Cortex of kidney (tissue), 1 donor: ENCODE data around the gene UTP18.
A peak's percentile ranks its signal among the peaks of the same experiment; 100 is the strongest.
"Not testable (repeated sequence)": the region's sequence is repeated elsewhere in the genome, so short reads cannot be mapped to it uniquely, and the experiment has no call there.

Source experiments
- DNase-seq: peaks from one replicate; lab custom pipeline; 2025; lab: John Stamatoyannopoulos, UW

Gene UTP18

GRCh38 chr17:51259564-51260236 is 646 bp upstream of the UTP18 start, which contains the start of gene MBTD1:
TSS of gene MBTD1 (minus strand) at chr17:51260049. CDS start at chr17:51225161, 34,888 bp downstream.
- peak; percentile 73 for DNase-seq

GRCh38 chr17:51261024-51261963 is 948 bp downstream of the UTP18 start:
- DNase-seq: no peak

DNA sequence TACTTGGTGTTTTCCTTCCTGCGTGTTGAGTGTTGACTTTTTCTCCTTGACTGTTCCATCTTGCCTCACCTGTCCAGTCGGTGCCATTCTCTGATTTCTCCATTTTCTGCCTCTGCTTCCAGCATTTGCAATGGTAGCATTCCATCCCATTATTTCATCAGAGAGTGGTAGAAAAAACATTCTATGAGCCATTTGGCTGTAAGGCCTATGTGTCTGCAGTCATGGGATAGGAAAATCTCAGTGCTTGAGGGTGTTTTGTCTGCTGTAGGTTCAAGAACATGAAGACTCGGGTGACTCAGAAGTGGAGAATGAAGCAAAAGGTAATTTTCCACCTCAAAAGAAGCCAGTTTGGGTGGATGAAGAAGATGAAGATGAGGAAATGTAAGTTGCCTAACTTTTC is 2.7 kb downstream of the UTP18 start:
- DNase-seq: no peak

DNA sequence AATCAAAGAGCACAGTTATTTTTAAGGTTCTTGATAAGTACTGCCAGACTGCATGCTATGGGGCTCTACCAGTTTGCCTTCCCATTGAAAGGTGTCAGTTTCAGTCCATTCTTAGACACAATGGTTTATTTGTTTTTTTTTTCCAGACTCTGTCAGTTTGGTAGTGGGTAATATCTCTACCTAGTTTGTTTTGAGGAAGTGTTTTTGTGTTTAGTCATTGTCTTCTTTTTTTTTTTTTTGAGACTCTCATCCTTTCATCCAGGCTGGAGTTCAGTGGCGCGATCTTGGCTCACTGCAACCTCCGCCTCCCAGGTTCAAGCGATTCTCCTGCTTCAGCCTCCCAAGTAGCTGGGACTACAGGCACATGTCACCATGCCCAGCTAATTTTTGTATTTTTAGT is 4.1 kb downstream of the UTP18 start:
- DNase-seq: not testable (repeated sequence)

DNA sequence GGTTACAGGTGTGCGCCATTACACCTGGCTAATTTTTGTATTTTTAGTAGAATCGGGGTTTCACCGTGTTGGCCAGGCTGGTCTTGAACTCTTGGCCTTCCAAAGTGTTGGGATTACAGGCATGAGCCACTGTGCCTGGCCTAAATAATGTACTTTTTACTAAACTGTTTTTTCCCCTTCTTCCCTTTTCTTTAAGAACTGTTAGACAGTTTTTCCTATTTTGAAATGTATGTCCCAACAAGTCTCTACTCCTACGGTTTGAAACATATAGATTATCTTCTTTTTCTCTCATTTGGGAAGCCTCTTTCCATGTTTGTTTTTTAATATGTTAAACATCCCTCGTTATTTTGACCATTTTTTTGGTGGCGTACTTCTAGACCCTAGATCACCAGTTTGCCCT is 9.6 kb downstream of the UTP18 start:
- no peak for DNase-seq

DNA sequence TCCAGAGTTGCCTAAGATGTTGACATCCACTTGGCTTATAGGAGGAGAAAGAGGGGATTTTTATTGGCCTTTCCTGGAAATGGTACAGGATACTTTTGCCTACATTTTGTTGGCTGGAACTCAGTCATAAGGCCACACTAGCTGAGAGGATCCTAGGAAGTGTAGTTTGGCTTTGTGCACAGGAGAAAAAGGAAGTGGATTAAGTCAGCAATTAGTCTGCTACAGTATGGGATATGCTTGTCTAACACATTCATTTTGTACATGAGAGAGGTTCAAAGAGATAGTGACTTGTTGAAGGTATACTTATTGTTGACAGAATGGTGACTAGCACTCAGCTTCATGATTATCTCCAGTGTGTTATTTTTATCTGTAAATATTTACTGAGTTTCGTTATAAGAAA is 10.3 kb downstream of the UTP18 start:
- no peak for DNase-seq

- no peak for DNase-seq
These were observed 12.5 kb downstream of the UTP18 start for GRCh38 chr17:51272812-51273211.

DNA sequence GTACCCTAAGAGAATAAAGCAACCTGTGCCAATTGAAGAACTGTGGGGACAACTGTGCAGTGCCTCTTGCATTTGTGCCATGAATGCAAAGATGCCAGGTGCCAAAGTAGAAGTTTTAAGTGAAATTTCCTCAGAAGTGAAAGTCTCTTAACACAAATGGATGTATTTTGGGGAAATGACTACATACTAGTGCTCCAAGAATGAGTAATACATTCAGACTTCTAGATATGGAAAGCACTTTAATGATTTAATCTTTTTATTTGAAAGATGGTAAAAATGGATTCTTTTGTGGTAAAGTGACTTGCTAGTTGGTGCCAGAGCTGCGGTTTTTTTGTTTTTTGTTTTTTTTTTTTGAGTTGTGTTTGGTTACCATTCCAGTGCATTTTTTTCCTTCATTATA is 15.0 kb downstream of the UTP18 start:
- DNase-seq: no peak

DNA sequence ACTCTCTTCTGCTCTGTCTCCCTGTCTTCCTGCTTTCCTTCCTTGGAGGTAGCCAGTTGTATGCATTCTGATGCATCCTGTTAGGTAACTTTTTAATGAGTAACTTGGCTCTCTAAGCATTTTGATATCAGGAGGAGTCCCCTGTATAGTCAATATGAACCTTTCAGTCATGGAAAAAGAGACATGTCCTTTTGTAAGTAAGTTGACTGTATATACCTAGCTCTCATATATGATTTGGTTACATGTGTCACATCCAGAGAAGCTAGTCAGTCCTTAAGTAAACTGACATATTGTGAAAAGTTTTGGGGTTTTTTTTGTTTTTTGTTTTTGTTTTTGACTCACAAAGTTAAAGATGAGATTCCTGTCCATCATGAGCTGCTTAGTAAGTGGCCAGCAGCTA is 18.8 kb downstream of the UTP18 start:
- DNase-seq: no peak

DNA sequence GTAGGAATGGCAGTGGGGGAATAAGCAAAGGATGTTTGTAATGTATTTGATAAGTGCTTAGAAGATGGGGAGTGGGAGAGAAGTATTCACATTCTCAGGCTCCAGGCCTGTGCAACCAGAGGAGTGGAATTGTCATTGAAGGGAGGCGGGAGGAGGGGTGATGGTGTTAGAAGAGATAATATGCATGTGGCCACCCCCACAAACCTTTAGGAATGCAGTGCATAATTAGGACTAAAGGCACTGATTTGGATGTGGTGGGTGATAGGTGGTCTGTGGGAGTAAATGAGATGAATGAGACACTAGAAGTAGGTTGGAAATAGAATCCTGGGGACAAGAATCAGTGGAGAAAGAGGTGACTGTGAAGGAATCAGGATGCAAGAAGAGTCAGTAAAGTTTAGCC is 27.1 kb downstream of the UTP18 start:
- DNase-seq: no peak

DNA sequence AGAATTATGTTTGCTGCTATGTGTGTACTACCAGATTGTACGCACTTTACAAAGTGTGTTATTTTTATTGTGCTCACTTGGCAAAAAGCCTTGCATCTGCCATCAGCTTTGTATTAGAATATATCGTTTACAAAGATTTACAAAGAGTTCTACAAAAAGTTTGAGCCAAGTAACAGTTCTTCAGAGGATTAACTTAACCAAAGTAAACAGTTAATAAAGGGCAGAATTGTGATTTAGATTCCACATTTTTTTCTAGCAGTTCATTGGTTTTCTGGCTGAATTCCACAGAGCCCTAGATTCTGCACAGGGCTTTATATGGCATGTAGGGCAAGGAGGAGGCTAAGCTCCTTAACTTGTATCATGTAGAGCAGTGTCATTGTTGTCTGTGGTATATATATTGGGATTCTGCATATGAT is 29.4 kb downstream of the UTP18 start:
- DNase-seq: no peak

DNA sequence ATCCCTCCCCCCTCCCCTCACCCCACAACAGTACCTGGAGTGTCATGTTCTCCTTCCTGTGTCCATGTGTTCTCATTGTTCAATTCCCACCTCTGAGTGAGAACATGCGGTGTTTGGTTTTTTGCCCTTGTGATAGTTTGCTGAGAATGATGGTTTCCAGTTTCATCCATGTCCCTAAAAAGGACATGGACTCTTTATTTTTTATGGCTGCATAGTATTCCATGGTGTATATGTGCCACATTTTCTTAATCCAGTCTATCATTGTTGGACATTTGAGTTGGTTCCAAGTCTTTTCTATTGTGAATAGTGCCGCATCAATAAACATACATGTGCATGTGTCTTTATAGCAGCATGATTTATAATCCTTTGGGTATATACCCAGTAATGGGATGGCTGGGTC is 34.0 kb downstream of the UTP18 start:
- not testable (repeated sequence) for DNase-seq

- no peak for DNase-seq
These were observed 38.4 kb downstream of the UTP18 start for GRCh38 chr17:51298508-51299371.

- no peak for DNase-seq
These were observed 39.5 kb downstream of the UTP18 start for GRCh38 chr17:51299859-51300258.

DNA sequence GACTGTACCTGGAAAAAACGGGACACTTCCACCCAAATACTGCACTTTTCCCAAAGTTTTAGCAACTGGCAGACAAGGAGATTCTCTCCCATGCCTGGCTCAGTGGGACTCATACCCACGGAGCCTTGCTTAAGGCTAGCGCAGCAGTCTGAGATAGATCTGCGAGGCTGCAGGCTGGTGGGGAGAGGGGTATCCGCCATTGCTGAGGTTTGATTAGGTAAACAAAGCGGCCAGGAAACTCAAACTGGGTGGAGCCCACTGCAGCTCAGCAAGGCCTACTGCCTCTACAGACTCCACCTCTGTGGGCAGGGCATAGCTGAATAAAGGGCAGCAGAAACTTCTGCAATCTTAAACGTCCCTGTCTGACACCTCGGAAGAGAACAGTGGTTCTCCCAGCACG is 44.8 kb downstream of the UTP18 start:
- DNase-seq: no peak

- not testable (repeated sequence) for DNase-seq
These were observed 51.7 kb downstream of the UTP18 start for GRCh38 chr17:51312003-51312402.

DNA sequence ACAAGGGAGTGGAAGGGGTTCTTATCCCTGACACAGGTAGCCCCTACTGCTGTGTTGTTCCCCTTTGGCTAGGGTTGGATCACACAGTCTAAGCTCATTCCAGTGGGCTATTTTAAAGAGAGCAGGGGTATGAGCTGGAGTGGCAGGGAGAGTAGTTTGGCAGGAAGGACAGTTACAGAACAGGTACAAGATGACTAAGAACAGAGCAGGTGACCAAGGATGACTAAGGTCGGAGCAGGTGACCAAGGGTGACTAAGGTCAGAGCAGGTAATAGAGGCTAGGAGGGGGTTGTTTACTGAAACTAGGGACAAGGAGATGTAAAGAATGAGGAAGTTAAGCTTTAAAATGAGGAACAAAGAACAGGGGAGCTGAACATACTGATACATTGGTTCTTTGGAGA is 58.8 kb downstream of the UTP18 start:
- no peak for DNase-seq

DNA sequence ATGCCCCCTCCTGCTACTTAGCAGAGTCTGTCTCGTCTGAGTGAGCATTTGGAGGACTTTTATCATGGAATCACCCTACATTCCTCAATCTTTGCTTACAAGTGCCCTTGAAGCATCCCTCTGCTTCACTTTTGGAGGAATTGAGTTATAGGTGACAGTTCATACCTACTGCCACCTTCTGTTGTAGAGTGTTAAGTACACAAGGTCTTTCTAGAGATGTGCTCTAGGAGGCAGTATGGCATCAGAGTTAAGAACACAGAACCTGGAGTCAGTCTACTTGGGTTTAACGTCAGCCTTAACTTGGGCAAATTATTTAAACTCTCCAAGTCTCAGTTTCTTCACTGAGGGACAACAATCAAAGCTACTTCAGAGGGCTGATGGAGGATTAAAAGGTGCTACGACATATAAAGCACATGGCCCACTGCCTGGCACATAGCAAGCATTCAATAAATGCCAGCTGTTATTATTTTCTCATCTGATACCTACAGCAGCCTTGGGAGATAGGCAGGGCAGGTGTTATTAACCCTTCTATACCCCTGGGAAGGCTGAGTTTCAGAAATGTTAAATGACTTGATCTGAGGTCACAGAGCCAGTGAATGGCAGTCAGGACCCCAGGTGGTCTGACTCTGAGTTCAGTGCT is 62.2 kb downstream of the UTP18 start:
- no peak for DNase-seq

DNA sequence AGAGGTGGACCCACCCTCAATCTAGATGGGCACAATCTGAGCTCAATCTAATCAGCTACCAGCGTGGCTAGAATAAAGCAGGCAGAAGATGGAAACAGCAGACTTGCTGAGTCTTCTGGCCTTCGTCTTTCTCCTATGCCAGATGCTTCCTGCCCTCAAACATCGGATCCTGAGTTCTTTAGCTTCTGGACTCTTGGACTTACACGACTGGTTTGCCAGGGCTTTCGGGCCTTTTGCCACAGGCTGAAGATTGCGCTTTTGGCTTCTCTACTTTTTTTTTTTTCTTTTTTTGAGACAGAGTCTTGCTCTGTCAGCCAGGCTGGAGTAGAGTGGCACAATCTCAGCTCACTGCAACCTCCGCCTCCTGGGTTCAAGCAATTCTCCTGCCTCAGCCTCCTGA is 65.1 kb downstream of the UTP18 start:
- no peak for DNase-seq

DNA sequence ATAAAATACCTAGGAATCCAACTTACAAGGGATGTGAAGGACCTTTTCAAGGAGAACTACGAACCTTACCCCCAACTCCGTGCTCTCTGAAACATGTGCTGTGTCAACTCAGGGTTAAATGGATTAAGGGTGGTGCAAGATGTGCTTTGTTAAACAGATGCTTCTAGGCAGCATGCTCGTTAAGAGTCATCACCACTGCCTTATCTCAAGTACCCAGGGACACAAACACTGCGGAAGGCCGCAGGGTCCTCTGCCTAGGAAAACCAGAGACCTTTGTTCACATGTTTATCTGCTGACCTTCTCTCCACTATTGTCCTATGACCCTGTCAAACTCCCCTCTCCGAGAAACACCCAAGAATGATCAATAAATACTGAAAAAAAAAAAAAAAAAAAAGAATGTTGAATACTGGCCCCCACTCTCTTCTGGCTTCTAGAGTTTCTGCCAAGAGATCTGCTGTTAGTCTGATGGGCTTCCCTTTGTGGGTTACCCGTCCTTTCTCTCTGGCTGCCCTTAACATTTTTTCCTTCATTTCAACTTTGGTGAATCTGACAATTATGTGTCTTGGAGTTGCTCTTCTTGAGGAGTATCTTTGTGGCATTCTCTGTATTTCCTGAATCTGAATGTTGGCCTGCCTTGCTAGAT is 70.6 kb downstream of the UTP18 start:
- not testable (repeated sequence) for DNase-seq

DNA sequence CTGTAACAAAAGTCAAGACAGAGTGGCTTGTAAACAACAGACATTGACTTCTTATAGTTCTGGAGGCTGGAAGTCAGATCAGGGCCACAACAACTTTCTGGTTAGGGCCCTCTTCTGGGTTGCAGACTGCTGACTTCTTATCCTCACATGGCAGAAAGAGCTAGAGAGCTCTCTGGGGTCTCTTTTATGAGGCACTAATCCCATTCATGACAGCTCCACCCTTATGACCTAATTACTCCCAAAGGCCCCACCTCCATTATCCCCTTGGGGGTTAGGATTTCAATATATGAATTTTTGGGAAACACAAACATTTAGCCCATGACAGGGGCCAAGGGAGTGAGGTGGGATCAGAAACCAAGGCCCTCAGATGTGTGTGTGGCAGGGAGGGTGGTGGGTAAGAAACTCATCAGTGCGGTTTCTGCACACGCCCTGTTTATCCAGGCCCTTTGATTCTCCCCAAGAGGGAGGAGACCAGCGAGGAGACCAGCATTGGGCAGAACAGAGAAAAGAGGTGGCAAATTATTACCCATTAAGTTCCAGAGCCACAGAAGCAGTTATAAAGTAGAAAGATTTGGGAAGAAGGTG is 74.8 kb downstream of the UTP18 start:
- no peak for DNase-seq
